GM19025 (cell line): ENCODE measurements around the gene CXorf49B.
"Not testable (repeated sequence)": the region's sequence is repeated elsewhere in the genome, so short reads cannot be mapped to it uniquely, and the experiment has no call there.

Experiments
- ATAC-seq: cut with Tn5 transposase; IDR thresholded peaks from one replicate; pipeline ENCODE4 v1.9.1; 2021; ENCODE audit warnings: mild to moderate bottlenecking, low read depth, moderate library complexity; ENCODE audit not compliant: unreplicated experiment

The CXorf49B gene

DNA sequence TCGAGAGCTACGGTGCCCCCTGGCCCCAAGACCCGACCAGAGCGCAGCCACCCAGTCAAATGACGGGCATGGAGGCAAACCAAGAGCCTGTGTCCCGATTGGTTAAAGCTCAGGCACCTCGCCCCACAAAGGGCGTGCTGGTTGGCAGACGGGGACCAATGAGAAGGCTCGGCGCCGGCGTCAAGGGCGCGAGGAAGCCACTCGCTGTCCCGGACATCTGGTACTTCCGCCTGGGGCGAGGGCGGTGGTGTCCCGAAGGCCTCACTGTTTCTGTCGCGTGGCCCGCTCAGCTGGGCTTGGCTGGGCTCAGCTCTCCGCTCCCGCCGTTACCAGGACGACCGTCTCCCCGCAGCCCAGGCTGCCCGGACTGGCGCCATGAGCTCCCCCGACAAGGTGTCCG is at the start of gene CXorf49B:
Gene CXorf49B (plus strand): TSS at position 301 of the 400 bp plus-strand sequence. CDS start 75 bp downstream, at position 376.
- ATAC-seq: not testable (repeated sequence)

DNA sequence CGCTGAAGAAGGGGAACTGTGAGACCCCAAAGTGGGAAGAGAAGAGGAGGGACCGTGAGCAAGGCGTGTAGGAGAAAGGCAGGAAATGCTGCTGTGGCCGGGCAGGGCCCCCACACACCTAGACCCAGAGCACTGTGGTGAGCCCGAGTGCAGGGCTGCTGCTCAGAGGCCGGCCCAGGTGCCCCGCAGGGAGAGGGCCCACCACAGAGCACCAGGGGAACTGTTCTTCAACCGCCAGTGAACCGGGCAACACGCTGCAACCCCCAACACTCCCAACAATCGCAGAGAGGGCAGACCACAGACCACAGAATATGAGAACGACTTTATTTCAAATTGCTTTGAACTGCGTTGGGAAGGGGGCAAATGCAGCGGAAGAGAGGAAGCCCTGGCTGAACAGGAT is 49.1 kb upstream of the CXorf49B start:
- not testable (repeated sequence) for ATAC-seq

GRCh38 chrX:71715551-71715950 is 47.6 kb upstream of the CXorf49B start:
- not testable (repeated sequence) for ATAC-seq

DNA sequence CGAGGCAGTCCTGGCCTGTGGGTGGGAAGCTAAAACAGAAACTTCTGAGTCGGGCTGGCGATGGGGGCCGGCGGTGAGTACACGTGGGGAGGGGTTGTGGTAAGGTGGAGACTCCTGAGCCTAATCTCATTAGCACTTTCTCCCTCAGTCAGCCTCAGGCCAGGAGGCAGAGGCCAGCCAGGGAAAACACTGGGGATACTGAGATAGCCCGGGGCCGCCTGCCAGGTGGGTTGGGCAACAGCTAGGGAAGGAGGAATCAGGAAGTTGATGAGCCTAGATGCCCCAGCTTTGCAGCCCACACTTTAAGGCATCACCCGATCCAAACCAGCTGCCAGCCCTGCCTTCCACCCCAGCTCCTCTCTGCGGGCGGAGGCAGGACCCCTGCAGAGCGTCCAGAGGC is 46.8 kb upstream of the CXorf49B start:
- not testable (repeated sequence) for ATAC-seq

GRCh38 chrX:71718185-71718584 is 45.0 kb upstream of the CXorf49B start, which contains the start of gene CXorf49:
Gene CXorf49 (minus strand): TSS chrX:71718285. CDS start chrX:71718151, 134 bp downstream.
- ATAC-seq: not testable (repeated sequence)

GRCh38 chrX:71719195-71719594 is 44.0 kb upstream of the CXorf49B start:
- ATAC-seq: not testable (repeated sequence)

GRCh38 chrX:71720289-71720886 is 42.8 kb upstream of the CXorf49B start:
- ATAC-seq: not testable (repeated sequence)

DNA sequence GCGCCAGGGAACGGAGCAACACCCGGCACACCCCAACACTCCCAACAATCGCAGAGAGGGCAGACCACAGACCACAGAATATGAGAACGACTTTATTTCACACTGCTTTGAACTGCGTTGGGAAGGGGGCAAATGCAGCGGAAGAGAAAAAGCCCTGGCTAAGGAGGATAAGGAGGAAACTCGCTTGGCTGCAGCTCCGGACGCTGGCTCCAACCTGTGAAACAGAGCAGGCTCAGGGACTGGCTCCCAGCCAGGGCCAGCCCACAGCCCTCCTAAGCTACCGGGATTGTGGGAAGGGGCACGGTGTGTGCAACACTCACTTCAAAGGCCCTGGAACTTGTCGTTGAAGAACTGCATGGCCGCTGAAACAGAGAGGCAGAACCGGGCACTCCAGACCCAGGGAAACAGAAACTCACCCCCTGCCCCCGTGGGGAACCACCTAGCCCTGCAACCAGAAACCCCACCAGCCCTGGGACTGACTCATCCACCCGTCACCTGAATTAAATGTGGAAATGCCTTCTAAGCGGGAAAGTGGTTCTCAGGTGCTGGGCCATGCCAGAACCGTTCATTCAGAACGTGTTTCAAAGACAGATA is 2.4 kb upstream of the CXorf49B start:
- not testable (repeated sequence) for ATAC-seq

- ATAC-seq: not testable (repeated sequence)
Measured at GRCh38 chrX:71764832-71765231, 1.7 kb downstream of the CXorf49B start.

DNA sequence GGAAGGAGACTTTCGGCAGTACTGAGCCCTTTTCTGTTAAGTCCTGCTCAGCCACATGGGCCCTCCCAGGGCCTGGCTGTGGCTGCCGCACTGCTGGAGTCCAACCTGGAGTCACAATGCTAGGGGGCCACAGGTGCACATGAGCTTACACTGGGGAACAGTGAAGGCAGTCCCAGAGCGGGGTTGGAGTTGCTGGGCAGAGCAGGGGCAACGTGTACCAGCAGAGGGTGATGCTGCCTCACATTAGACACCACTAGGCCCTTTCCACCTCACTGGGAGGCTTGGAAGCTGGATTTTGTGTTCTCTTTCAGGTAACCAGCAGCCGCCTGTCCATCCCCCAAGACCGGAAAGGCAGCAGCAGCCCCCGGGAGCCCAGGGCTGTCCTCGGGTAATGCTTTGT is 2.5 kb downstream of the CXorf49B start:
- ATAC-seq: not testable (repeated sequence)

- not testable (repeated sequence) for ATAC-seq
Measured at GRCh38 chrX:71767134-71767533, 4.0 kb downstream of the CXorf49B start.

DNA sequence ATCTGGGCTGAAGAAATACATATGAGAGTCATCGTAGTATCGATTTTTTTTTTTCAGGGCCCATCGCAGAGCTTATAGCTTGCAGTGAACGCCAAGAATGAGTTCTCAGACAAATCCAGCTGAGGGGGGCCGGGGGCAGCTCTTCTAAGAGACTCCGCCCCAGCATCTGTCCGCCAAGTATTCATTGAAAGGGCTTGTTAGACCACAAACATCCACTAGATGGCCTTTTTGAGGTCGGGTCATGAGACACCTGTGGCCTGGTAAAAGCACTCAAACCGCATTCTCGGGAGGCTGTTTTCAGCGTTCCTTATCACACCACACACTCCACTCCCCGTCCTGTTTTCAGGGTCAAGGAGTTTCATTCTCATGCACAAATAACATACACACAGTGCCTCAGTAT is 15.2 kb downstream of the CXorf49B start:
- not testable (repeated sequence) for ATAC-seq

DNA sequence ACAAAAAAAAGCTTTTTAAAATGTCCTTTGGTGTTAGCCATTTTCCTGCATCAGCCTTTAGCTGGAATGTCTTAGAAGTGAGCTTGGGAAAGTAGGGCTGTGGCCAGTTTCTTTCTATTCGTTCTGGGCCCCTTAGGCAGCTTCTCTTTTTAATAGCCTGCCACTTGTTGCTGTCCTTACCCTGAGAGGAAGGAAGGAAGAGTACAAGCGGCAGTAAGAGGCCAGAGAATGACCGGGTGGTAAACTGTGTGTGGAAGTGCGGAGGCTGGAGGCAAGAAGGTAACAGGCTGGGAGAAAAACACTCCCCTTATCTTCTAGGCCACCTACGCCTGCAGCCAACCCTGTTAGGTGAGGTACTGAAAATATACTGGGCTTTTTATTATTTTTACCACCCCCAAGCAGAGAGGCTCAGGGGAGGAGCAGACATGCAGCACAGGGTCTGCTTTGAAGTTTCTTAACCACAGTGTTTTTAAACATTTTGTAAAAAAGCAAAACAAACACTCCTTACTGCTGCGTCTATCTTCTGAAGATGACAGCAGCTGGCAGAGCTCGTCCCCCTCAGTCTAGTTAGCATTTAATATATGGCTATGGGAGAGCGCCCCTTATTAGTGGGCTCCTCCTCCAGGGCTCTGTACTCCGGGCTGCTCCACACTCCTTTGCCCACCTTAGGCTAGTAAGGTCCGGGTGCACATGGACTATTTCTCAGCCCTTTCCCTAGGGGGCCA is 19.2 kb downstream of the CXorf49B start:
- not testable (repeated sequence) for ATAC-seq

DNA sequence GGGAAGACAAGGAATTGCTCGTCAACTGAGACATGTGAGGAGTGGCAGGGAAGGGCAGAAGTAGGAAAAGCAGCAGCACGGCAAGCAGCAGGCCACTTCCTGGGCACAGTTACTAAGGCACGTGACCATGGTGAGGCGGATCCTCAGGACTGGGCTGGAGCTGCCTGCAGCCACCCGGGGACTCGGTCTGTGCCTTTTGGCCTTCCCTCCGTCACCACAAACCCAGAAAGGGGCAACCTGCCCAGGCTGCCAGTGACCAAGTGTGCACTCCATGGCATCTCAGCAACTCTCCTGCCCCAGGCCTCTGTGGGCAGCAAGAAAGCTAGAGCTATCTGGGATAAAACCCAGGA is 19.8 kb downstream of the CXorf49B start:
- ATAC-seq: not testable (repeated sequence)

- ATAC-seq: peak; percentile 38
Measured at GRCh38 chrX:71783569-71784347, 20.6 kb downstream of the CXorf49B start.

DNA sequence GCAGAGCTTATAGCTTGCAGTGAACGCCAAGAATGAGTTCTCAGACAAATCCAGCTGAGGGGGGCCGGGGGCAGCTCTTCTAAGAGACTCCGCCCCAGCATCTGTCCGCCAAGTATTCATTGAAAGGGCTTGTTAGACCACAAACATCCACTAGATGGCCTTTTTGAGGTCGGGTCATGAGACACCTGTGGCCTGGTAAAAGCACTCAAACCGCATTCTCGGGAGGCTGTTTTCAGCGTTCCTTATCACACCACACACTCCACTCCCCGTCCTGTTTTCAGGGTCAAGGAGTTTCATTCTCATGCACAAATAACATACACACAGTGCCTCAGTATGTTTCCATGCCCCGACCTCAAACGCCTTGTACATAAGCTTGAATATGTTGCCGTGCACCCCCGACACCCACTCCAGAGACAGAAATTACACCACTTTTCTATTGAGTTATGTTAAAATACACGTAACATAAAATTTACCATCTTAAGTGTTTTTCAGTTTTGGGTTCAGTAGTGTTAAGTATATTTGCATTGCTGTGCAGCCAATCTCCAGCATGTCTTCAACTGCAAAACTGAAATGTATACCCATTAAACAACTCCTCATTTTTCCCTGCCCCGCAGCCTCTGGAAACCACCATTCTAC is 21.3 kb downstream of the CXorf49B start:
- peak; percentile 47 for ATAC-seq

DNA sequence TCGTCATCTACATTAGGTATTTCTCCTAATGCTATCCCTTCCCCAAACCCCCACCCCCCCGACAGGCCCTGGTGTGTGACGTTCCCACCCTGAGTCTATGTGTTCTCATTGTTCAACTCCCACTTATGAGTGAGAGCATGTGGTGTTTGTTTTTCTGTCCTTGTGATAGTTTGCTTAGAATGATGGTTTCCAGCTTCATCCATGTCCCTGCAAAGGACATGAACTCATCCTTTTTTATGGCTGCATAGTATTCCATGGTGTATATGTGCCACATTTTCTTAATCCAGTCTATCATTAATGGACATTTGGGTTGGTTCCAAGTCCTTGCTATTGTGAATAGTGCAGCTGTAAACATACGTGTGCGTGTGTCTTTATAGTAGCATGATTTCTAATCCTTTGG is 43.3 kb downstream of the CXorf49B start:
- not testable (repeated sequence) for ATAC-seq

- no peak for ATAC-seq
Measured at GRCh38 chrX:71809886-71810285, 46.7 kb downstream of the CXorf49B start.

GRCh38 chrX:71814123-71814912 is 51.2 kb downstream of the CXorf49B start:
- no peak for ATAC-seq
